Upper lobe of left lung (tissue), 6 donors: ENCODE data around the gene LDLRAD2. TPM values are rescaled to one million over a fixed set of nuclear protein-coding genes. Genes with fewer than 3 reads are reported as not detected.

Experiments used
- ATAC-seq, 2 donors: fragments of 200-7000 bp; cut with Tn5 transposase; one replicate each; pipeline ENCODE4 v1.9.1; 2022; ENCODE audit warnings: mild to moderate bottlenecking in 2 of 2, moderate library complexity in 2 of 2; ENCODE audit not compliant: low FRiP score in 2 of 2
- DNase-seq, 2 donors: peaks; one replicate each; pipeline ENCODE4 v3.0.0-alpha.2; 2019 to 2020
- H3K27ac ChIP-seq, 4 donors: fragments of 200-600 bp; sonication (generic); one replicate each; pipeline ENCODE4 v1.5.1; 2016 to 2019
- H3K27me3 ChIP-seq, 4 donors: fragments of 200-600 bp; sonication (generic); one replicate each; pipeline ENCODE4 v1.5.1; 2017 to 2019
- H3K36me3 ChIP-seq, 4 donors: fragments of 200-600 bp; sonication (generic); one replicate each; pipeline ENCODE4 v1.5.1; 2016 to 2019
- H3K4me1 ChIP-seq, 4 donors: fragments of 200-600 bp; sonication (generic); one replicate each; pipeline ENCODE4 v1.5.1; 2018 to 2019
- H3K4me3 ChIP-seq, 4 donors: fragments of 200-600 bp; sonication (generic); one replicate each; pipeline ENCODE4 v1.5.1; 2017 to 2019; ENCODE audit warnings: mild to moderate bottlenecking in 2 of 4, moderate library complexity in 1 of 4
- H3K9me3 ChIP-seq, 4 donors: fragments of 200-600 bp; sonication (generic); one replicate each; pipeline ENCODE4 v1.5.1; 2018 to 2019
- EP300 ChIP-seq, 4 donors: sonication (generic); formaldehyde crosslinking; IDR thresholded peaks; one replicate each; pipeline ENCODE4 v1.5.1; 2017; ENCODE audit warnings: antibody characterized with exemption in 4 of 4, control low read depth in 2 of 4
- POLR2A ChIP-seq, 4 donors: fragments of 450-650 bp; IDR thresholded peaks; one replicate each; pipeline ENCODE4 v1.5.1; 2016 to 2017; ENCODE audit warnings: antibody characterized with exemption in 4 of 4, mild to moderate bottlenecking in 2 of 4
- POLR2AphosphoS5 ChIP-seq, 2 donors: sonication (generic); formaldehyde crosslinking; IDR thresholded peaks; one replicate each; pipeline ENCODE4 v1.5.1; 2017; ENCODE audit warnings: antibody characterized with exemption in 2 of 2
- WGBS, 2 donors: methylation state at CpG; one replicate each; pipeline ENCODE4 v1.1.5; 2017 to 2018; 5-methylcytosine and 5-hydroxymethylcytosine counted together
- total RNA-seq, 6 donors: library from RNA; depleted of rRNA in 4 of 6; stranded (reverse); fragments of >200 nt in 4 of 6; gene quantifications; one replicate each; pipeline versions ENCODE4 v1.1.0 to v1.2.1, GENCODE V29; 2016 to 2021
- TF ChIP-seq, protein P1 (sequence below), 6 experiments: fragments of 450-650 bp in 4 of 6; fragments of 200-600 bp in 2 of 6; sonication (generic) in 2 of 6; IDR thresholded peaks; one replicate each; pipeline ENCODE4 v1.5.1; 2016 to 2019; ENCODE audit warnings: antibody characterized with exemption in 6 of 6
- donor health status: DM: no; HTN: no; CAD: no; lungs with moderate emphysema.
- donor health status: DM: no; HTN: yes; CAD: no; lungs with severe emphysema.

Gene LDLRAD2
- total RNA-seq, 6 donors from 2014 or later = 0.24 to 0.59 (median 0.34) TPM; not detected in 3

DNA sequence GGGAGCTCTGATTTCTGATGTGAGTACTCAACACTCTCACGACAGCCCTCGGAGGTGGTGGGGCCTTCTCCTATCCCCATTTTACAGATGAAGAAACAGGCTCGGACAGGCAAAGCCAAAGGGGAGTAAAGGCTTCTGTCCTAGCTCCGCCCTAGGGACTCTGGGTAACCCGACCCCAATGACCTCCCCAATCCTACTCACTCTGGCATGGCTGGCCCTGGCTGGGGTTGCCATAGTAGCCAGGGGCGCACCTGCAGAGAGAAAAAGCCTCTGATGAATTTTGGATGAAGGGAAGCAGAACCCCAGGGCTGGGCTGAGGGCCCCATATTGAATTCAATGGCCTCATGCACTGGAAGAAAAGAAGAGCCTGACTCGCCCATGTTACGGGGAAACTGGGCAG, 61.1 kb downstream of the LDLRAD2 start:
- H3K4me1 ChIP-seq = peaks cover 0 to 10% (median 6%) of the 10 kb centered on the region in 4 donors
- H3K36me3 ChIP-seq = peaks cover 22 to 91% (median 54%) of the 10 kb centered on the region in 4 donors
- TF ChIP-seq POLR2A (IDR thresholded peaks at IDR 0.05) (no peak), EP300 (IDR thresholded peaks at IDR 0.05) (no peak), POLR2AphosphoS5 (IDR thresholded peaks at IDR 0.05) (no peak)
- TF ChIP-seq, protein P1, sequence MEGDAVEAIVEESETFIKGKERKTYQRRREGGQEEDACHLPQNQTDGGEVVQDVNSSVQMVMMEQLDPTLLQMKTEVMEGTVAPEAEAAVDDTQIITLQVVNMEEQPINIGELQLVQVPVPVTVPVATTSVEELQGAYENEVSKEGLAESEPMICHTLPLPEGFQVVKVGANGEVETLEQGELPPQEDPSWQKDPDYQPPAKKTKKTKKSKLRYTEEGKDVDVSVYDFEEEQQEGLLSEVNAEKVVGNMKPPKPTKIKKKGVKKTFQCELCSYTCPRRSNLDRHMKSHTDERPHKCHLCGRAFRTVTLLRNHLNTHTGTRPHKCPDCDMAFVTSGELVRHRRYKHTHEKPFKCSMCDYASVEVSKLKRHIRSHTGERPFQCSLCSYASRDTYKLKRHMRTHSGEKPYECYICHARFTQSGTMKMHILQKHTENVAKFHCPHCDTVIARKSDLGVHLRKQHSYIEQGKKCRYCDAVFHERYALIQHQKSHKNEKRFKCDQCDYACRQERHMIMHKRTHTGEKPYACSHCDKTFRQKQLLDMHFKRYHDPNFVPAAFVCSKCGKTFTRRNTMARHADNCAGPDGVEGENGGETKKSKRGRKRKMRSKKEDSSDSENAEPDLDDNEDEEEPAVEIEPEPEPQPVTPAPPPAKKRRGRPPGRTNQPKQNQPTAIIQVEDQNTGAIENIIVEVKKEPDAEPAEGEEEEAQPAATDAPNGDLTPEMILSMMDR (IDR thresholded peaks at IDR 0.05) = no peak
- no peaks in the 10 kb centered on the region for H3K9me3 ChIP-seq
- H3K27me3 ChIP-seq = no peaks in the 10 kb centered on the region
- 86 to 98% methylated on average over 8 of the region's 8 CpGs for WGBS, 2 donors
- H3K27ac ChIP-seq = no peak overlapping the region
- ATAC-seq (no peak), DNase-seq (no peak)
- no peak overlapping the region for H3K4me3 ChIP-seq

DNA sequence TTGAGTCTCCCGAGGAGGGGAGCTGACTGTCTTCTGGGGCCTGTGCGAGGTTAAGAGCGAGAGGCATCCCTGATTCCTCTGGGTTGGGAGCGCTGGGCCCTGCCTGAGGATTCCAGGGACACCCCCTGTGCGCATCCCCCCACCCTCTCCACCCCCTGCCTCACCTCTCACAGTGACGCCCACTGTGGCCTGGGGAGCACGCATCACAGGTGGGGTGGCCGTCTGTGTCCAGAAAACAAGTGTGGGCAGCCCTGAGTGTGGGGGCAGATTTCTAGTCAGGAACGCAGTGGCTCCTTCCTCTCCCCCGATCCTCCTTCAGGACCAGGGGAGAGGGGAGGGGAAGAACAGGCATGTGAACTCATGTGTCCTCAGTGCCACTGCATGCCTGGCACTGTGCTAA, 61.7 kb downstream of the LDLRAD2 start:
- TF ChIP-seq, protein P1 (IDR thresholded peaks at IDR 0.05) = no peak
- TF ChIP-seq EP300 (IDR thresholded peaks at IDR 0.05) = no peak
- TF ChIP-seq POLR2AphosphoS5 (IDR thresholded peaks at IDR 0.05) = no peak
- no peak for TF ChIP-seq POLR2A (IDR thresholded peaks at IDR 0.05)
- Histone ChIP-seq H3K27me3 (no peaks in the 10 kb centered on the region), H3K4me3 (no peak overlapping the region), H3K4me1 (peaks cover 0 to 10% (median 6%) of the 10 kb centered on the region in 4 donors), H3K9me3 (no peaks in the 10 kb centered on the region), H3K36me3 (peaks cover 23 to 91% (median 60%) of the 10 kb centered on the region in 4 donors), H3K27ac (no peak overlapping the region)
- ATAC-seq (no peak), DNase-seq (no peak)
- 94 to 98% methylated on average over 8 to 10 of the region's 10 CpGs for WGBS, 2 donors

DNA sequence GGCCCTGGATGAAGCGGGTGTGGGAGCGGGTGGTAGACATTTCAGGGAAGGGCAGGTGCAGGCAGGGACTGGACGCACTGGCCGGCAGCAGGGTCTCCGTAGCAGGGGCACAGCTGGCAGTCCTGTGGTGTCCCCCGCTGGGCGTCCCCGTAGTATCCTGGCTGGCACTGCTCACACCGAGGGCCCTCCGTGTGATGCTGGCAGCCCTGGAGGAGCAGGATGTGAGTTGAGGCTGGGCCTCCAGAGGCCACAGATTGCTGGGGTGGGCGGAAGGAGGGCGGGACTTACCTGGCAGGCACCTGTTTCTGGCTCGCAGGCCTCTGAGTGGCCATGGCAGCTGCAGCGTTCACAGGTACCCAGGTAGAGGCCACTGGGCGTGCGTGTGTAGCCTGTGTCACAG, 62.3 kb downstream of the LDLRAD2 start:
- H3K9me3 ChIP-seq = no peaks in the 10 kb centered on the region
- no peak for ATAC-seq
- WGBS, 2 donors = 92 to 95% methylated on average over 11 to 13 of the region's 16 CpGs
- H3K27me3 ChIP-seq = no peaks in the 10 kb centered on the region
- H3K27ac ChIP-seq = no peak overlapping the region
- peaks cover 23 to 92% (median 62%) of the 10 kb centered on the region in 4 donors for H3K36me3 ChIP-seq
- TF ChIP-seq POLR2A (IDR thresholded peaks at IDR 0.05) = no peak
- TF ChIP-seq, protein P1 (IDR thresholded peaks at IDR 0.05) = no peak
- no peak for TF ChIP-seq POLR2AphosphoS5 (IDR thresholded peaks at IDR 0.05)
- no peak for TF ChIP-seq EP300 (IDR thresholded peaks at IDR 0.05)
- no peak overlapping the region for H3K4me3 ChIP-seq
- DNase-seq = peak in 1 of 2 donors; percentile 73
- peaks cover 0 to 10% (median 6%) of the 10 kb centered on the region in 4 donors for H3K4me1 ChIP-seq

Other genes starting within 250 kb of the LDLRAD2 start
- gene RAP1GAP, start 142.9 kb upstream of the LDLRAD2 start, total RNA-seq = 10 to 100 TPM; 26.9 to 65.2 (median 36.7) TPM
- gene USP48, start 29.1 kb upstream of the LDLRAD2 start, total RNA-seq = 100 to 1,000 TPM in 1 of 6 donors, 10 to 100 TPM in 5; 39.1 to 173 (median 53.4) TPM
- gene HSPG2, start 125.0 kb downstream of the LDLRAD2 start, total RNA-seq = 100 to 1,000 TPM; 104 to 433 (median 227) TPM
- 1 to 10 TPM in 2 of 6 donors, not detected in 4; 5.3 to 9.7 TPM for gene CELA3B, start 164.8 kb downstream of the LDLRAD2 start, total RNA-seq
- gene CELA3A, start 189.4 kb downstream of the LDLRAD2 start, total RNA-seq = 10 to 100 TPM in 1 of 6 donors, 1 to 10 TPM in 1, not detected in 4; 7.5 to 17.0 TPM
- 100 to 1,000 TPM in 4 of 6 donors, 10 to 100 TPM in 2; 24.1 to 248 (median 213) TPM for gene CDC42, start 240.4 kb downstream of the LDLRAD2 start, total RNA-seq